T-helper 1 cell treated with Interleukin-12 subunit alpha and Interleukin-12 subunit beta and Interleukin-4 antibody, amounts not matched to agents 30 ng/mL and 1 ng/mL, for 36 hours (primary cell): ENCODE results near the gene SRP72. TPM values are rescaled to one million over a fixed set of nuclear protein-coding genes. Genes with fewer than 3 reads are reported as not detected.
"Not testable (repeated sequence)": the region's sequence is repeated elsewhere in the genome, so short reads cannot be mapped to it uniquely, and the experiment has no call there.

Source experiments
- intact Hi-C: fragments of 100-400 bp; cut with micrococcal nuclease; formaldehyde crosslinking; loops from one replicate; pipeline ENCODE4 v1.15.1; 2024
- total RNA-seq: library from RNA; stranded (reverse); gene quantifications from 2 replicates; pipeline ENCODE4 v1.2.3, GENCODE V29; 2022

Gene SRP72
- 147 and 152 TPM in 2 replicates for total RNA-seq

GRCh38 chr4:56467284-56468096 lies at the start of gene SRP72:
TSS of gene SRP72 (plus strand) at chr4:56467617. CDS start at chr4:56467636, 19 bp downstream.
- intact Hi-C loops: loop anchor here (1.0 to 2.0 kb wide), 13 partner anchors 32 to 920 kb away; partner anchors contain the start of genes AASDH, EXOC1, NOA1 and PPAT

- intact Hi-C loops: no loop called here
Measured at GRCh38 chr4:56424176-56424575, 43.2 kb upstream of the SRP72 start.

- intact Hi-C loops: loop anchor here (1.0 kb wide), 4 partner anchors 9 to 411 kb away; no protein-coding TSS in a partner anchor
Measured at GRCh38 chr4:56424697-56425514, 42.5 kb upstream of the SRP72 start.

- intact Hi-C loops: loop anchor here (1.0 kb wide), 4 partner anchors 9 to 411 kb away; no protein-coding TSS in a partner anchor
Measured at GRCh38 chr4:56425518-56425917, 41.9 kb upstream of the SRP72 start.

GRCh38 chr4:56426273-56426672 lies 41.1 kb upstream of the SRP72 start:
- intact Hi-C loops: no loop called here

GRCh38 chr4:56427179-56427578 lies 40.2 kb upstream of the SRP72 start:
- intact Hi-C loops: no loop called here

GRCh38 chr4:56430203-56430602 lies 37.2 kb upstream of the SRP72 start:
- intact Hi-C loops: no loop called here

GRCh38 chr4:56433280-56433679 lies 34.1 kb upstream of the SRP72 start:
- intact Hi-C loops: no loop called here

GRCh38 chr4:56434599-56435139 lies 32.7 kb upstream of the SRP72 start:
- intact Hi-C loops: loop anchor here (1.0 to 2.0 kb wide), 10 partner anchors 9 to 1040 kb away; partner anchors contain the start of genes AASDH, CEP135, EXOC1 and REST

GRCh38 chr4:56435140-56435926 lies 32.1 kb upstream of the SRP72 start, which contains the start of gene PPAT:
TSS of gene PPAT (minus strand) at chr4:56435615. CDS start at chr4:56435477, 138 bp downstream.
- intact Hi-C loops: loop anchor here (1.0 to 2.0 kb wide), 9 partner anchors 32 to 1041 kb away; partner anchors contain the start of genes AASDH, CEP135, EXOC1 and REST

- intact Hi-C loops: no loop called here
Measured at GRCh38 chr4:56438766-56439165, 28.7 kb upstream of the SRP72 start.

- intact Hi-C loops: loop anchor here (1.0 kb wide), 1 partner anchor 7 kb away; no protein-coding TSS in a partner anchor
Measured at GRCh38 chr4:56440983-56441382, 26.4 kb upstream of the SRP72 start.

- intact Hi-C loops: loop anchor here (1.0 kb wide), 1 partner anchor 7 kb away; no protein-coding TSS in a partner anchor
Measured at GRCh38 chr4:56444719-56445118, 22.7 kb upstream of the SRP72 start.

GRCh38 chr4:56445699-56446098 lies 21.7 kb upstream of the SRP72 start:
- intact Hi-C loops: loop anchor here (1.0 kb wide), 1 partner anchor 8 kb away; no protein-coding TSS in a partner anchor

- intact Hi-C loops: loop anchor here (1.0 kb wide), 1 partner anchor 8 kb away; no protein-coding TSS in a partner anchor
Measured at GRCh38 chr4:56448301-56448700, 19.1 kb upstream of the SRP72 start.

GRCh38 chr4:56449475-56449874 lies 17.9 kb upstream of the SRP72 start:
- intact Hi-C loops: not testable (repeated sequence)

GRCh38 chr4:56450342-56450741 lies 17.1 kb upstream of the SRP72 start:
- intact Hi-C loops: no loop called here

GRCh38 chr4:56460085-56460484 lies 7.3 kb upstream of the SRP72 start:
- intact Hi-C loops: no loop called here

- intact Hi-C loops: no loop called here
Measured at GRCh38 chr4:56462157-56462556, 5.3 kb upstream of the SRP72 start.

- intact Hi-C loops: no loop called here
Measured at GRCh38 chr4:56463711-56464110, 3.7 kb upstream of the SRP72 start.
